Posterior vena cava (tissue), 2 donors: ENCODE results near the gene ACTL7B. TPM values are rescaled to one million over a fixed set of nuclear protein-coding genes. Genes with fewer than 3 reads are reported as not detected.
"Not testable (repeated sequence)": the region's sequence is repeated elsewhere in the genome, so short reads cannot be mapped to it uniquely, and the experiment has no call there.

Experiments
- DNase-seq: peaks from one replicate; pipeline ENCODE4 v3.0.0-alpha.2; 2020; ENCODE audit warnings: low spot score
- intact Hi-C, 2 donors: fragments of 100-400 bp; cut with DNase I; formaldehyde crosslinking; loops; one replicate each; pipeline versions ENCODE4 v1.14.1 to v1.14.2; 2022 to 2023
- total RNA-seq, 2 donors: library from RNA; stranded (reverse); fragmentation: NEBNext Ultra II Directional; extraction: Animal tissue kit (Norgen Biotek cat#: 25700); gene quantifications; one replicate each; pipeline ENCODE4 v1.2.1, GENCODE V29; 2021
- donor health status: DM: yes; HTN: yes; CAD: no.
- donor health status: DM: yes; HTN: yes; CAD: no.

The ACTL7B gene
- total RNA-seq, 2 donors from 2014 or later, result not detected

DNA sequence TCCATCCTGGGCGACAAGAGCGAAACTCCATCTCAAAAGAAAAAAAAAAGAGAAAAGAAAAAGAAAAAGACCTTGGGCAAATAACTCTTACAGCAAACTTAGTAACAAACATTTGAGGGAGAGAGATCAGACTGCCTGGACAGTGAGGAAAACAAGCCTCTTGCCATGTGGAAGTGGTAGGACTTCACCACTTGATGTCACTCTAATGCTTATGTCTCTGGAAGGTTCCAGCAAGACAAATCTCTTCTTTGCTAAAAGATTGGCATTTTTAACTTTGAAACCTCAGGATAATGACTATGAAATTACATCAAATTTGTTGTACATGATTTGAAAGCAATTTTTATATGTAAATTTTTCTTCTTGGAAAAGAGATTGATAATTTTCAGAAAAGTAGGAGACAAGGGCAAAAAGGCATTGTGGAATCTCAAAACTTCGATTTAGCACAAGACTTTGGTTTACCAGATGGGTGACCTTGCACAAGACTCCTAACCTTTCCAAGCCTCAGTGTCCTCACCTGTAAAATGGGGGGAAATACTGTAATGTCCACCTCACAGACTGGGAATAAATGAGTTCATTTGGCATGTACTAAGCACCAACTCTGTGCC lies 5.4 kb downstream of the ACTL7B start:
- no peak for DNase-seq
- intact Hi-C loops, result no loop called here

DNA sequence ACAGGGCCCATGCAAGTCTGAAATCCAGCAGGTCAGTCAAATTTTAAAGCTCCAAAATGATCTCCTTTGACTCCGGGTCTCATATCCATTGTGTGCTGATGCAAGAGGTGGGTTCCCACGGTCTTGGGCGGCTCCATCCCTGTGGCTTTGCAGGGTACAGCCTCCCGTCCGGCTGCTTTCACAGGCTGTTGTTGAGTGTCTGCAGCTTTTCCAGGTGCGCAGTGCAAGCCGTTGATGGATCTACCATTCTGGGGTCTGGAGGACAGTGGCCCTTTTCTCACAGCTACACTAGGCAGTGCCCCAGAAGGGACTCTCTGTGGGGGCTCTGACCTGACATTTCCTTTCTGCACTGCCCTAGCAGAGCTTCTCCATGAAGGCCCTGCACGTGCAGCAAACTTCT lies 7.5 kb downstream of the ACTL7B start:
- DNase-seq, intact Hi-C loops: not testable (repeated sequence)

DNA sequence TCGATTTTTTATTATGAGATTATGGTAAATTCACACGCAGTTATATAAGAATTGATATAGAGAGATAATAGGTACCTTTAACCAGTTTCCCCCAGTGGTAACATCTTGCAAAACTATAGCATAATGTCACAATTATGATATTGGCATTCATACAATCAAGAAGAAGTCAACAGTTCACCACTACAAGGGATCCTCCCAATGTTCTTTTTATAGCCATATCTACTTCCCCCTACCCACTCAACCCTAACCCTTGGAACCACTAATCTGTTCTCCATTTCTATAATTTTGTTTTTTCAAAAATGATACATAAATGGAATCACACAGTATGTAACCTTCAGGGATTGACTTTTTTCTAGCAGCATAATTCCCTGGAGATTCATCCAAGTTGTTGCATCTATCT lies 9.8 kb downstream of the ACTL7B start:
- intact Hi-C loops, result no loop called here
- no peak for DNase-seq

DNA sequence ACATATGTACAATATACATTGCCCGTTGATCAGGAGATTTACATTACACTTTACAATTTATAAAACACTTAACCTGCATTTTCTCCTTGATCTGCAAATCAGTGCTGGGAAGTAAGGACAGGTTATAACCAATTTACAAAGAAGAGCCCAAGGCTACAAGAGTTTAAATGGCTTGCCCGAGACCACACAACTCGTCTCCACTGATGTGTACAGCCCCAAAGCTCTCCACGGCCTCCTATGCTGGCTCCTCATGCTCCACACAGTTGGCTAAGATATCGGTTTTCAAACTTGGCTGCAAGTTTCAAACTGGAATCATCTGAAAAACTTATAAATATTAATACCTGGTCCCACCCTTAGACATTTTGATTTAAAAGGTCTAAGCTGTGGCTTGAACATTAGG lies 10.3 kb downstream of the ACTL7B start:
- DNase-seq, result no peak
- intact Hi-C loops, result no loop called here

DNA sequence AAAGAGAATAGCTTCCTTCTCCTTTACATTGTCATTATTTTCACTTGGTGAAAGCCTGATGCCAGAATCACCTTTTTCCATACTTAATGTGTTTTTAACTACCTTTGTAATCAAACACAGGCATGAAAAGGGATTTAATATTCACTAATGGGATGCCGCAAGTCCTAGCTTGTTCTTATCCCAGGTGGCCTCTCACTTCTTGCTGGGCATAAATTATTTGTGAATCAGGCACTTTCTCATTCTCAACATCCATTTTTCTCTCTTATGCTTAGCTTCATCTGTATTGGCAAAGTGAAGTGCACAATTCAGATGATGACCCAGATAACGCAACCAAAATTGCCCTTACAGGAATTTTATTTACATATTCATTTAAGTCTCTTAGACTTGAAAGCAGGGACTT lies 10.9 kb downstream of the ACTL7B start:
- intact Hi-C loops, result no loop called here

DNA sequence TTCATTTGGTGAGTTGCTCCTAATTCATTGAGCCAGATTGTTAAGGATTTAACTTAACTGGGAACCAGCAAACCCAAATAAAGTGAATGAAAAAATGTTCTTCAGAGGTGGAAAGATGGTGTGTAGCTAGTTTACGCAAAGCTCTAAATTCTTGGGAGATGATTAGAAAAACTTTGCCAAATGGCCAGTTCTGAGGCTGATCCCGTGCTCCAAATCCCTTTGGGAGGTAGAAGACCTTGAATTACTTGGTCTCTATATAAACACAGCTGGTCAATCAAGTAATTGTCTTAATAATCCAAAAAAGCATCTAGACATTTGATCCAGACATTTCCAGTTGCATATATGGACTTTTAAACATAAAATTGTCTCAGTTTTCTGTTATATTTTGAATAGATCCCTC lies 11.4 kb downstream of the ACTL7B start:
- intact Hi-C loops, result no loop called here
- no peak for DNase-seq

More for the DNA sequence above, 10.9 kb downstream of the ACTL7B start:
- no peak for DNase-seq

DNA sequence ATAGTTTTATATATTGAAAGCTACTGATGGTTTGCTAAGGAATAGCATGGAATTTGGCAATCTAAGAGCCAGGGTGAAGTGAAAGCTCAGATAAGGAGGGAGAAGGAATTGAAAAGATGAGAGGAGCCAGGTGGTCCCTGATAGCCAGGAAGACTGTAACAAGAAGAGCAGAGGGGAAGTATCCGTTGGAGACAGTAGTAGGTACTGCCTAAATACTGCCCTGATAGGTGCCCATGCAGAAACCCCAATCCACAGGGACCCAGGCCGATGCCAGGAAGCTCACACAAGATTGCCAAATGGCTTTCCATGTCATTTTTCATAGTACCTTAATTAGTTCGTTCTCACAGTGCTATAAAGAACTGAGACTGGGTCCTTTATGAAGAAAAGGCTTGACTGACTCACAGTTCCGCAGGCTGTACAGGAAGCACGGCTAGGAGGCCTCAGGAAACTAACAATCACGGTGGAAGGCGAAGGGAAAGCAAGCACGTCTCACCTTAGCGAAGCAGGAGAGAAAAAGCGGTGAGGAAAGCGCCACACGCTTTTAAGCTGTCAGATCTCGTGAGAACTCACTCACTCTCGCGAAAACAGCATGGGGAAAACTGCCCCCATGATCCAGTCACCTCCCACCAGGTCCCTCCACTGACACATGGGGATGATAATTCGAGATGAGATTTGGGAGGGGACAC lies 13.0 kb downstream of the ACTL7B start:
- intact Hi-C loops, result no loop called here
- DNase-seq, result no peak

DNA sequence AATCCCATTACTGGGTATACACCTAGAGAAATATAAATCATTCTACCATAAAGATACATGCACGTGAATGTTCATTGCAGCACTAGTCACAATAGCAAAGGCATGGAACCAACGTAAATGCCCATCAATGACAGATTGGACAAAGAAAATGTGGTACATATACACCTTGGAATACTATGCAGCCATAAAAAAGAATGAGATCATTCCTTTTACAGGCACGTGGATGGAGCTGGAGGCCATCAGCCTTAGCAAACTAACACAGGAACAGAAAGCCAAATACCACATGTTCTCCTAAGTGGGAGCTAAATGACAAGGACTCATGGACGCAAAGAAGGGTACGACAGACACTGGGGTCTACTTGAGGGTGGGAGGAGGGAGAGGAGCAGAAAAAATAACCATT lies 16.2 kb downstream of the ACTL7B start:
- intact Hi-C loops, DNase-seq: not testable (repeated sequence)

DNA sequence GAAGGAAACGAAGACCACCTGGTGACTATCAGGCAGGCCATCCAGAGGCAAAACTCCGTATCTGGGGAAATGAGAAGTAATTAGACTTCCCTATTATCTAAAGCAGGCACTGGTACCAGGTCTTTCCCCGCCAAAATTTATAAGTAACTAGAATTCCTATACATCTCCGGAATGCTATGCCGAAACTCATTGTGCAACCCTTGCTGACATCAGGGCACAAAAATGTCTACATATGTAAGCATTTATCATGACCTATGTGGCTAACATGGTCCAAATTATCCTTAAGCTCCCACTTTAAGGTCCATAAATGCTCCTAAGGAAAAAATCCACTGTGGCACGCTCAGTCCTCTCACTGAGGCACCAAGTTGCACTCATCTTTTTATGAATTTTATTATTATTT lies 17.8 kb downstream of the ACTL7B start:
- no peak for DNase-seq
- intact Hi-C loops, result no loop called here

DNA sequence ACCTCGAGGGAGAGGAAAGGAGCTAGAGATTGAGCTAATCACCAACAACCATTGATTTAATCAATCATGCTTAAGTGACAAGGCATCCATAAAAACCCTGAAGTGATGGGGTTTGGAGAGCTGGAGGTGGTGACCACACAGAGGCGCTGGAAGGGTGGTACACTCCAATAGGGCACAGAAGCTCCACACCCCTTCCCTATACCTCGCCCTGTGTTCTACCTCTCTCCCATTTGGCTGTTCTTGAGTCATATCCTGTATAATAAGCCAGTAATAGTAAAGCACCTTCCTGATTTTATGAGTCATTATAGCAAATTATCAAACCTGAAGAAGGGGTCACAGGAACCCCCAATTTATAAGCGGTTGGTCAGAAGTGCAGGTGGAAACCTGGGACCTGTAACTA lies 18.3 kb downstream of the ACTL7B start:
- intact Hi-C loops, result no loop called here
- DNase-seq, result no peak

DNA sequence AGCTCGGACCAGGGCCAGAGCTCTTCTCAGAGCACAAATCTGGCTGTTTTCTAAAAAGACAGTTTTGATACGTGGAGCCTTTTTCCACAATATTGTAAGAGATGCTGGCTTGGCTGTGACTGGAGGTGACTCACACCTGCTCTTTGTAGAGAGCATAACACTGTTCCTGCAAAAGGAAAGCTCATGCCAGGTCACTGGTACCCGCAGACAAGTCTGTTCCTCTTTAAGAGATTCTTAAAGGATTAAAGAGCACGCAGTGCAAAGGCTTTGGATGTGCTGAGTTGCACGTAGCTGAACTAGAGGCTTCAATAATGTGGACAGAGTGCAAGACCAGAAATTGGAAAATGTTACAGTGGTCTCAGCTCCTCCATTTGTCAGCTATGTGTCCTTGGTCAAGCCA lies 19.0 kb downstream of the ACTL7B start:
- intact Hi-C loops, result no loop called here
- no peak for DNase-seq

DNA sequence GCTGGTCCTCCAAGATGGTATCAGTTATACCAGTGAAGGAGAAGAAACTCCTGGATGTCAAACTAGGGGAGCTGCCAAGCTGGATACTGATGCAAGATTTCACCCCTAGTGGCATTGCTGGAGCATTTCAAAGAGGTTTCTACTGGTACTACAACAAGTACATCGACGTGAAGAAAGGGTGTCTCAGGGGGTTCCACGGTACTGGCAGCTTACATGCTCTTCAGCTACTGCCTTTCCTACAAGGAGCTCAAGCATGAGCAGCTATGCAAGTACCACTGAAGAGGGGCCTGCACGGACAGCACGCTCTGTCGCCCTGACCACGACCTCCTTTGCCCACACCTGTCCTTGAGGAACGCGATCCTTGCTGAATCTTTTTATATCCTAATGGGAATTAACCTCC lies 19.5 kb downstream of the ACTL7B start:
- intact Hi-C loops, result no loop called here

DNA sequence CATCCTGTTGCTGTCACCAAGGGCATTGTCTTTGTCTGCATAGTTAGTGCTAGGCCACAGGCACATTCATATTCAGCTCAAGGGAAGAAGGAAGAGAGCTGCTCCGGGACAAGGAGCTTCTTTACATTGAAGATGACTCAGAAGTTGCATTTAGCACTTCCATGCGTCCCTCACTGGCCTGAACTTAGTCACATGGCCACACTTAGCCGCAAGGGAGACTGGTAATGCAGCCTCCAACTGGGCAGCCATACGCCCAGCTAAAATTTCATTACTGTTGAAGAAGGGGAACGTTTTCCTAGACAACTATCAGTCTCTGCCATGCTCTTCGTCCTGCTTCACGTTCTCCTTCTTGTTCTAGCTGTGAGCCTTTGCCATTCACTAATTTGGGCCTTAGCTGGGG lies 20.0 kb downstream of the ACTL7B start:
- no peak for DNase-seq
- intact Hi-C loops, result no loop called here

More for the DNA sequence above, 19.5 kb downstream of the ACTL7B start:
- DNase-seq, result no peak

DNA sequence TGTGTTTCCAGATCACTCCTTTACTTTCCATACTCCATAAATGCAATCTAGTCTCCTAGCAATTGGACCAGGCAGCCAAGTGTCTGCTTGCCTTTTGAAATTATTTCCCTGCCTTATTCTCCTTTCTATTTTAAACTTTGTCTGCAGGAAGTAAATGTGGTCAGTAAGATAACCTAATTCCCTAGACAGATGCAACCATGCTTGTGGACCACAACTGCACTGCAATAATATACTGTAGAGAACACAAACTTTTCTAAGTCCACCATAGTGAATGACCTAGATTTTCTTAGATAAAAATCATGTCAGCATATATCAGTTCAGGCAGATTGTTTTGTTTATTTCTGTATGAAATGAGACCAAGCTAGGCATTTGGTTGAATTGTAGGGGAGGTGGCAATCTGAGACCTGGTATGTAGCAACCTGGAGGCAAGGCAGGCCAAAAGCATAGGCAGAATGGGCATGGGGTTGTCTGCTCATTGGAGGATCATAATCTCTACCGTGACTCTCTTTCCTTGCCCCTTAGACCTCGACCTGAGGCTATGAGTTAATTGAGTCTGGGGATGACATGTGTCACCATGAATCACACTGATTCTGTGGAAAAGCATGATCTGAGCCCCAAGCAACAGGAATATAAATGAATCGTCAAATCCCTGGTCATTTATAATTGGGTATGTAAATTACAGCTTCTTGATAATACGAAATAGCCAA lies 20.7 kb downstream of the ACTL7B start:
- no peak for DNase-seq
- intact Hi-C loops, result no loop called here

DNA sequence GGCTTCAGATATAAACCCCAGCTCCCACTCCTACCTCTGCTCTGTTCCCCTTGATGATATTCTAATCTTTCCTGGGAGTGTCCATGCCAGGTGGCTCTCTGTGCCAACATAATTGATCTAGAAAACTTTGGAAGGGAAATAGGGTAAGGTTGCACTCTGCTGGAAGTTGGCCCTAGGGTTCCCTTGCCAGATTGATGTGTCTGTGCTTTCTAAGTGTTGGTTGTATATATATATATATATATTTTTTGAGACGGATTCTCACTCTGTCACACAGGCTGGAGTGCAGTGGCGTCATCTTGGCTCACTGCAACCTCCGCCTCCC lies 23.6 kb downstream of the ACTL7B start:
- intact Hi-C loops, result no loop called here
- no peak for DNase-seq

DNA sequence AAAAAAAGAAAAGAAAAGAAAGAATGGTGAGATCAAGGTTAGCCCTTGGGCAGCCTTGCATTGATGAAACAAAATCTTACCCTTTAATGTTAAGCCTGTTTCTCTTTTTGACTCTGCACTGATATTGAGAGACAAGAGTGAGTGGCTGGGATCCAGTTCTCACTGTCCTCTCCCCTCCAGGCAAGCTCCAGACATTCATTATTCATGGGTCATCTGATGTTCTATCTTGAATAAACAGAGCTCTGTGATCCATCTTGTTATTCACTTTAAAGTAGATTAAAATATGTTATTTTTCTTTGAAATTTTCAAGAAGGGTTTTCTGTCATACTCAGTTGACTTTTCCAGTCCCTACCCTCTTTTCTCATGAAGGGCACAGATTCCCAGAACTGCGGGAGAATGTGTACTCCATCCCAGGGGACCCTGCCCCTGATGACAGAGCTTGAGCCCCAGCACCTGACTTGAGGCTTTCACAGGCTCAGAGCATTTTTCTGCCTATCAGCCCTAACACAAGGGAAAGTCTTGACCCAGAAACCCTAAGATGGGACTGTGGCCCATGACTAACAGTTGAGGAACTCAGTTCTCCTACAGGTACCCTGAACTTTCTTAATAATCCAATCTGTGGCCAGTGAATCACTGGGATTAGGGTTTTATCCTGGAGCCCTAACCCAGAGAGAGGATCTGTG lies 24.1 kb downstream of the ACTL7B start:
- no peak for DNase-seq
- intact Hi-C loops, result no loop called here

DNA sequence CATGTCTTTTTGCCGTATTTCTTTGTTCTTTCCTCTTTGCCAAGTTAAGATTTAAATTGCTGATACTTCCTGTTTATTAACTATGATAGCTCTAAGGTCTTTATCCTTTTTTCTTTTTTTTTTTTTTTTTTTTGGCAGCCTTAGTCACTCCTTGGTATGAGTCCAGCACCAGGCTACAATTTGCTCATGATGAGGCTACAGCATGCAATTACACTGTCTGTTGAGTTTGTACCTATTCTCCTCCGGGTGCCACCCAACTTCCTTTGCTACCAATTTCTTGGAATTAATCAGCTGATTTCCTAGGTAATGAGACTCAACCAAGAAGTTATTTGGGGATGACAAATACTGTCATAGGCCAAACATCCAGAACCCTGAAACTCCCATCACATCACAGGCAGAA lies 25.5 kb downstream of the ACTL7B start:
- intact Hi-C loops, result no loop called here
- DNase-seq, result no peak

DNA sequence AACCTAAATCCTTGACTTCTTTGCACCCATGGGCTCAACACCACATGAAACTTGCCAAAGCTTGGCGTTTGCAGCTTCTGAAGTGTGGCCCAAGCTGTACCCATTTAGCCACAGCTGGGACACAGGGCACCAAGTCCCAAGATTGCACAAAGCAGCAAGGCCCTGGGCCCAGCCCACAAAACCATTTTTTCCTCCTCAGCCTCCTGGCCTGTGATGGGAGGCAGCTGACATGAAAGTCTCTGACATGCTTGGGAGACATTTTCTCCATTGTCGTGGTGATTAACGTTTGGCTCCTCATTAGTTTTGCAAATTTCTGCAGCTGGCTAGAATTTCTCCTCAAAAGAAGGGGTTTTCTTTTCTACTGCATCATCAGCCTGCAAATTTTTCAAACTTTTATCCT lies 32.0 kb downstream of the ACTL7B start:
- DNase-seq, result no peak
- intact Hi-C loops, result no loop called here

DNA sequence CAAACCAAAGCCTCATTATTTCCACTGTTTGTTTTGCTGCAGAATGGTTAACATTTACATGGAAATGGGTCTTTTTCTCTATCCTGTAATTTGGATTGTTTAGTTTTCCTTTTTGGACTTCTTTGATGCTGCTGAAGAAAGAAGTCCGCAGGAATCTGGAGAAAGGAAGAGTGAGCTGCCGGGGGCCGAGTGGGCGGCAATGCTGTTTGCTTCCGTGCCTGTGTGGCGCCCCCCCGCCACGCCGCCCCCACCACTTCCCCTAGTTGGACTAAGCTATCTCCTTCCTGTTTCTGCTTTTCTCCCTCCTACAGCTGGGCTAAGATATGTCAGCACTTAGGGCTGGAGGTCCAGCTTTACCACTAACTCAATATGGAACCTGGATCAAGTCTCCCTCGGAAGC lies 39.7 kb downstream of the ACTL7B start:
- DNase-seq, result no peak

DNA sequence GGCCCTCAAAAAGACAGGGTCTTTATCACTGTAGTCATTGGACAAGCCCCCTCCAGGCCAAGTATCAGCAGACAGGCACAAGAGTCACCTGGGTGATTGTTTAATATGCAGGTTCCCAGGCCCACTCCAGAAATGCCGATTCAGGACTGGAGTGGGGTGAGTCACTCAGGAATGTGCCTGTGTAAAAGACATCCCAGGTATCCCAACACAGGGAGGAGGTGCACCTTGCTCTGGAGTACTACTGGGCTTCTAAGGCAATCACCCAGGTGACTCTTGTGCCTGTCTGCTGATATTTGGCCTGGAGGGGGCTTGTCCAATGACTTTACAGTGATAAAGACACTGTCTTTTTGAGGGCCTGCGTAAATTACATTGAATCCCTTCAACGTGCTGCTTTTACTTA lies 40.6 kb downstream of the ACTL7B start:
- no peak for DNase-seq
- intact Hi-C loops, result no loop called here

More for the DNA sequence above, 39.7 kb downstream of the ACTL7B start:
- intact Hi-C loops, result no loop called here
